ENCODE data around the gene AGBL3.

AGBL3 gene

GRCh38 chr7:135150072-135150782 lies 163.9 kb downstream of the AGBL3 start:
- no peak for DNase-seq

- no peak for DNase-seq
These were observed 164.8 kb downstream of the AGBL3 start for GRCh38 chr7:135151132-135151531.

- DNase-seq: no peak
These were observed 165.2 kb downstream of the AGBL3 start for GRCh38 chr7:135151533-135151932.

GRCh38 chr7:135152442-135152841 lies 166.1 kb downstream of the AGBL3 start:
- DNase-seq: no peak

GRCh38 chr7:135154734-135155133 lies 168.4 kb downstream of the AGBL3 start:
- DNase-seq: no peak

- no peak for DNase-seq
These were observed 170.0 kb downstream of the AGBL3 start for GRCh38 chr7:135156290-135156689.

- no peak for DNase-seq
These were observed 171.9 kb downstream of the AGBL3 start for GRCh38 chr7:135158141-135158655.

GRCh38 chr7:135158874-135159273 lies 172.6 kb downstream of the AGBL3 start:
- no peak for DNase-seq

GRCh38 chr7:135159359-135160085 lies 173.2 kb downstream of the AGBL3 start:
- DNase-seq: no peak

GRCh38 chr7:135160098-135160857 lies 174.0 kb downstream of the AGBL3 start:
- no peak for DNase-seq

GRCh38 chr7:135160858-135161653 lies 174.7 kb downstream of the AGBL3 start:
- DNase-seq: no peak

GRCh38 chr7:135161669-135162068 lies 175.4 kb downstream of the AGBL3 start:
- DNase-seq: no peak

GRCh38 chr7:135162382-135163001 lies 176.2 kb downstream of the AGBL3 start:
- DNase-seq: no peak

GRCh38 chr7:135164357-135165061 lies 178.2 kb downstream of the AGBL3 start:
- no peak for DNase-seq

GRCh38 chr7:135165862-135166261 lies 179.6 kb downstream of the AGBL3 start:
- no peak for DNase-seq

- DNase-seq: no peak
These were observed 180.2 kb downstream of the AGBL3 start for GRCh38 chr7:135166338-135166990.

- DNase-seq: no peak
These were observed 181.1 kb downstream of the AGBL3 start for GRCh38 chr7:135167365-135167917.

GRCh38 chr7:135168001-135168400 lies 181.7 kb downstream of the AGBL3 start:
- DNase-seq: no peak

GRCh38 chr7:135168489-135169140 lies 182.3 kb downstream of the AGBL3 start:
- DNase-seq: no peak

All from NCI-H2029 (cell line).